ENCODE data around the gene PSAPL1. TPM values are rescaled to one million over a fixed set of nuclear protein-coding genes. Genes with fewer than 3 reads are reported as not detected.

The PSAPL1 gene
- total RNA-seq, 1 donor from 2014 or later: not detected

GRCh38 chr4:7441201-7441600 lies 6.5 kb upstream of the PSAPL1 start:
- no peaks in the 10 kb centered on the region for H3K9me3 Mint-ChIP-seq (ENCODE audit: unreplicated experiment)
- H3K27ac Mint-ChIP-seq (ENCODE audit: unreplicated experiment): no peak overlapping the region
- TF ChIP-seq CTCF (IDR thresholded peaks at IDR 0.05; ENCODE audit: unreplicated experiment): no peak
- H3K4me3 Mint-ChIP-seq (ENCODE audit: unreplicated experiment): no peak overlapping the region
- H3K36me3 Mint-ChIP-seq (ENCODE audit: low read depth, unreplicated experiment): no peaks in the 10 kb centered on the region
- DNase-seq (ENCODE audit: low spot score): no peak
- no peaks in the 10 kb centered on the region for H3K4me1 Mint-ChIP-seq (ENCODE audit: unreplicated experiment)
- peaks cover 10% of the 10 kb centered on the region for H3K27me3 Mint-ChIP-seq (ENCODE audit: unreplicated experiment)

- Mint-ChIP-seq H3K36me3 (ENCODE audit: low read depth, unreplicated experiment) (no peaks in the 10 kb centered on the region), H3K4me1 (ENCODE audit: unreplicated experiment) (no peaks in the 10 kb centered on the region)
- no peak for TF ChIP-seq CTCF (IDR thresholded peaks at IDR 0.05; ENCODE audit: unreplicated experiment)
Measured at GRCh38 chr4:7439699-7440098, 5.0 kb upstream of the PSAPL1 start.

GRCh38 chr4:7436256-7436655 lies 1.5 kb upstream of the PSAPL1 start:
- no peak for DNase-seq (ENCODE audit: low spot score)
- no peak overlapping the region for H3K4me3 Mint-ChIP-seq (ENCODE audit: unreplicated experiment)

More at GRCh38 chr4:7439699-7440098, 5.0 kb upstream of the PSAPL1 start:
- Mint-ChIP-seq H3K27me3 (ENCODE audit: unreplicated experiment) (peaks cover 17% of the 10 kb centered on the region), H3K27ac (ENCODE audit: unreplicated experiment) (no peak overlapping the region), H3K4me3 (ENCODE audit: unreplicated experiment) (no peak overlapping the region), H3K9me3 (ENCODE audit: unreplicated experiment) (no peaks in the 10 kb centered on the region)
- no peak for DNase-seq (ENCODE audit: low spot score)

GRCh38 chr4:7435471-7436061 lies 836 bp upstream of the PSAPL1 start:
- no peak for TF ChIP-seq CTCF (IDR thresholded peaks at IDR 0.05; ENCODE audit: unreplicated experiment)
- Mint-ChIP-seq H3K36me3 (ENCODE audit: low read depth, unreplicated experiment) (no peaks in the 10 kb centered on the region), H3K4me3 (ENCODE audit: unreplicated experiment) (no peak overlapping the region), H3K27me3 (ENCODE audit: unreplicated experiment) (peaks cover 11% of the 10 kb centered on the region), H3K4me1 (ENCODE audit: unreplicated experiment) (no peaks in the 10 kb centered on the region), H3K9me3 (ENCODE audit: unreplicated experiment) (no peaks in the 10 kb centered on the region), H3K27ac (ENCODE audit: unreplicated experiment) (no peak overlapping the region)
- no peak for DNase-seq (ENCODE audit: low spot score)

More at GRCh38 chr4:7436256-7436655, 1.5 kb upstream of the PSAPL1 start:
- Mint-ChIP-seq H3K27me3 (ENCODE audit: unreplicated experiment) (peaks cover 14% of the 10 kb centered on the region), H3K36me3 (ENCODE audit: low read depth, unreplicated experiment) (no peaks in the 10 kb centered on the region), H3K27ac (ENCODE audit: unreplicated experiment) (no peak overlapping the region), H3K4me1 (ENCODE audit: unreplicated experiment) (no peaks in the 10 kb centered on the region), H3K9me3 (ENCODE audit: unreplicated experiment) (no peaks in the 10 kb centered on the region)
- TF ChIP-seq CTCF (IDR thresholded peaks at IDR 0.05; ENCODE audit: unreplicated experiment): no peak

GRCh38 chr4:7434141-7434765 lies 477 bp downstream of the PSAPL1 start:
- Mint-ChIP-seq H3K4me1 (ENCODE audit: unreplicated experiment) (no peaks in the 10 kb centered on the region), H3K27me3 (ENCODE audit: unreplicated experiment) (peaks cover 11% of the 10 kb centered on the region), H3K4me3 (ENCODE audit: unreplicated experiment) (no peak overlapping the region), H3K27ac (ENCODE audit: unreplicated experiment) (no peak overlapping the region), H3K36me3 (ENCODE audit: low read depth, unreplicated experiment) (no peaks in the 10 kb centered on the region), H3K9me3 (ENCODE audit: unreplicated experiment) (no peaks in the 10 kb centered on the region)
- no peak for DNase-seq (ENCODE audit: low spot score)
- no peak for TF ChIP-seq CTCF (IDR thresholded peaks at IDR 0.05; ENCODE audit: unreplicated experiment)

All from endothelial cell (in vitro differentiated cells).